HEK293 (cell line): Measurements from ENCODE around the gene RAB1B.

Experiments used
- CTCF ChIA-PET: fragments of 350-600 bp; formaldehyde crosslinking; extraction: SDS; loops from one replicate; lab custom pipeline; 2021; ENCODE audit warnings: antibody characterized with exemption; lab: Yijun Ruan, JAX
- POLR2A ChIA-PET: fragments of 300-600 bp; formaldehyde crosslinking; extraction: SDS; loops from one replicate; lab custom pipeline; 2020; ENCODE audit warnings: antibody characterized with exemption, inconsistent platforms; lab: Yijun Ruan, JAX
- H3K27ac ChIP-seq: fragments of 200-500 bp; sonication (Bioruptor generic); 2 replicates; pipeline ENCODE4 v1.5.1; 2014; ENCODE audit warnings: low read depth, low read length, control low read depth, inconsistent platforms; ENCODE audit errors: extremely low read depth
- H3K36me3 ChIP-seq, 2 experiments: fragments of 200-500 bp in 1 of 2; sonication (Bioruptor generic) in 1 of 2; 1 replicate in 1 of 2; 2 replicates in 1 of 2; pipeline ENCODE4 v1.5.1; 2014 to 2017; ENCODE audit warnings: inconsistent platforms in 2 of 2, low read length in 2 of 2; ENCODE audit not compliant: control insufficient read depth in 2 of 2, insufficient read depth in 1 of 2
- H3K4me1 ChIP-seq: fragments of 200-500 bp; sonication (Bioruptor generic); 2 replicates; pipeline ENCODE4 v1.5.1; 2014; ENCODE audit warnings: mild to moderate bottlenecking, low read length, inconsistent platforms; ENCODE audit not compliant: control insufficient read depth, insufficient read depth
- H3K4me3 ChIP-seq: 2 replicates; pipeline ENCODE4 v1.5.1; 2011; ENCODE audit warnings: low read depth, mild to moderate bottlenecking, control low read depth, low read length, moderate library complexity
- H3K9me3 ChIP-seq: fragments of 200-500 bp; sonication (Bioruptor generic); 2 replicates; pipeline ENCODE4 v1.5.1; 2014; ENCODE audit warnings: low read depth, low read length, inconsistent platforms; ENCODE audit not compliant: control insufficient read depth, insufficient read depth
- GLI2 ChIP-seq: fragments of 450-650 bp; formaldehyde crosslinking; IDR thresholded peaks from 2 replicates; pipeline ENCODE4; 2017; ENCODE audit warnings: missing biosample characterization, missing genetic modification characterization, low read depth, borderline replicate concordance
- IKZF3 ChIP-seq: fragments of 450-650 bp; IDR thresholded peaks from 2 replicates; pipeline ENCODE4 v1.5.0; 2018; ENCODE audit warnings: missing biosample characterization, mild to moderate bottlenecking, missing genetic modification characterization, moderate library complexity
- MEIS1 ChIP-seq: sonication (generic); formaldehyde crosslinking; IDR thresholded peaks from 2 replicates; pipeline ENCODE4 v1.8.1; 2022; ENCODE audit warnings: missing genetic modification reagents, mild to moderate bottlenecking, borderline replicate concordance
- SETDB1 ChIP-seq: IDR thresholded peaks from one replicate; pipeline ENCODE4 v1.6.1; 2017; ENCODE audit warnings: mild to moderate bottlenecking, low read length, moderate library complexity, mixed read lengths; ENCODE audit not compliant: insufficient read length
- TCF7L2 ChIP-seq: IDR thresholded peaks from 2 replicates; pipeline ENCODE4 v1.6.1; 2011; ENCODE audit warnings: low read depth, mild to moderate bottlenecking, inconsistent platforms, low read length, moderate library complexity, borderline replicate concordance
- ZBTB7A ChIP-seq: fragments of 450-650 bp; formaldehyde crosslinking; IDR thresholded peaks from 2 replicates; pipeline ENCODE4 v1.5.1; 2016; ENCODE audit warnings: low read depth, missing biosample characterization, missing genetic modification characterization
- ZEB2 ChIP-seq: fragments of 450-650 bp; formaldehyde crosslinking; IDR thresholded peaks from 2 replicates; pipeline ENCODE4 v1.5.1; 2016; ENCODE audit warnings: missing biosample characterization, missing genetic modification characterization
- ZNF114 ChIP-seq: fragments of 450-650 bp; formaldehyde crosslinking; IDR thresholded peaks from 2 replicates; pipeline ENCODE4 v1.5.0; 2017; ENCODE audit warnings: missing biosample characterization, missing genetic modification characterization
- ZNF19 ChIP-seq: fragments of 450-650 bp; formaldehyde crosslinking; IDR thresholded peaks from 2 replicates; pipeline ENCODE4; 2016; ENCODE audit warnings: missing biosample characterization, missing genetic modification characterization, low read depth
- ZNF2 ChIP-seq: fragments of 450-650 bp; formaldehyde crosslinking; IDR thresholded peaks from 2 replicates; pipeline ENCODE4 v1.5.1; 2016; ENCODE audit warnings: missing biosample characterization, missing genetic modification characterization
- ZNF202 ChIP-seq: fragments of 450-650 bp; formaldehyde crosslinking; IDR thresholded peaks from 2 replicates; pipeline ENCODE4 v1.5.1; 2016; ENCODE audit warnings: missing biosample characterization, missing genetic modification characterization, borderline replicate concordance
- ZNF211 ChIP-seq: fragments of 450-650 bp; formaldehyde crosslinking; IDR thresholded peaks from 2 replicates; pipeline ENCODE4 v1.5.1; 2016; ENCODE audit warnings: low read depth, missing biosample characterization, missing genetic modification characterization
- ZNF23 ChIP-seq: fragments of 450-650 bp; formaldehyde crosslinking; IDR thresholded peaks from 2 replicates; pipeline ENCODE4 v1.5.1; 2016; ENCODE audit warnings: missing biosample characterization, missing genetic modification characterization, borderline replicate concordance
- ZNF350 ChIP-seq: fragments of 450-650 bp; formaldehyde crosslinking; IDR thresholded peaks from 2 replicates; pipeline ENCODE4 v1.5.0; 2017; ENCODE audit warnings: missing biosample characterization, mild to moderate bottlenecking, missing genetic modification characterization
- ZNF585B ChIP-seq: fragments of 450-650 bp; formaldehyde crosslinking; IDR thresholded peaks from 2 replicates; pipeline ENCODE4 v1.5.1; 2016; ENCODE audit warnings: missing biosample characterization, missing genetic modification characterization
- ZNF596 ChIP-seq: fragments of 450-650 bp; IDR thresholded peaks from 2 replicates; pipeline ENCODE4 v1.5.0; 2018; ENCODE audit warnings: missing biosample characterization, mild to moderate bottlenecking, missing genetic modification characterization, moderate library complexity
- ZNF610 ChIP-seq: fragments of 450-650 bp; formaldehyde crosslinking; IDR thresholded peaks from 2 replicates; pipeline ENCODE4 v1.5.1; 2016; ENCODE audit warnings: missing biosample characterization, missing genetic modification characterization, borderline replicate concordance
- ZNF707 ChIP-seq: fragments of 450-650 bp; formaldehyde crosslinking; IDR thresholded peaks from 2 replicates; pipeline ENCODE4 v1.5.1; 2016; ENCODE audit warnings: missing biosample characterization, missing genetic modification characterization
- ZNF830 ChIP-seq: fragments of 450-650 bp; IDR thresholded peaks from 2 replicates; pipeline ENCODE4 v1.5.0; 2018; ENCODE audit warnings: missing biosample characterization, missing genetic modification characterization, low read depth, mild to moderate bottlenecking, moderate library complexity
- TF ChIP-seq, protein P1 (sequence below): fragments of 450-650 bp; formaldehyde crosslinking; IDR thresholded peaks from 2 replicates; pipeline ENCODE4 v1.5.1; 2016; ENCODE audit warnings: missing biosample characterization, missing genetic modification characterization
- TF ChIP-seq, protein P2 (sequence below): fragments of 450-650 bp; formaldehyde crosslinking; IDR thresholded peaks from 2 replicates; pipeline ENCODE4 v1.5.1; 2016; ENCODE audit warnings: missing biosample characterization, missing genetic modification characterization
- TF ChIP-seq, protein P3 (sequence below): fragments of 450-650 bp; formaldehyde crosslinking; IDR thresholded peaks from 2 replicates; pipeline ENCODE4 v1.5.1; 2016; ENCODE audit warnings: missing biosample characterization, missing genetic modification characterization, borderline replicate concordance
- TF ChIP-seq, protein P4 (sequence below): fragments of 450-650 bp; formaldehyde crosslinking; conservative IDR thresholded peaks from 2 replicates; pipeline ENCODE4 v1.5.1; 2016; ENCODE audit warnings: low read depth, missing biosample characterization, missing genetic modification characterization

RAB1B gene

DNA sequence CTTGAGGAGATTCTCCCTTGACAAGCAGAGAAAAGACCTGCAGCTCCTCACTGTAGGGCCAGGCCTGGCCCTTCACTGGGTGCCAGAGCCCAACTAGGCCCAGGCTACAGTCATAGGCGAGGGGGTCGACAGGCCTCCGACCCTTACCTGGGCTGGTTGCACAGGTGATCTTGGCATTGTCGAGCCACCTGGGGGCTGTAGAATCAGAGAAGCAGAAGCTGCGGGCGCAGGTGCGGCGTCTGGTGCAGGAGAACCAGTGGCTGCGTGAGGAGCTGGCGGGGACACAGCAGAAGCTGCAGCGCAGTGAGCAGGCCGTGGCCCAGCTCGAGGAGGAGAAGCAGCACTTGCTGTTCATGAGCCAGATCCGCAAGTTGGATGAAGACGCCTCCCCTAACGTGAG, 6.9 kb upstream of the RAB1B start:
- no peaks in the 10 kb centered on the region for H3K4me1 ChIP-seq
- ChIA-PET POLR2A (no interaction called here), CTCF (interaction anchor here (0.9 to 2.5 kb wide), 3 partner anchors 20 to 50 kb away, joined by 4 to 15 read pairs (median 4); no protein-coding TSS in a partner anchor)
- peaks cover 3 to 75% of the 10 kb centered on the region in 2 experiments; a peak in 1 of 3 replicates for H3K36me3 ChIP-seq
- no peak overlapping the region for H3K4me3 ChIP-seq
- H3K27ac ChIP-seq, result no peak overlapping the region
- no peak for TF ChIP-seq SETDB1
- no peak for TF ChIP-seq ZNF350 (tag by site-specific recombination)
- TF ChIP-seq, protein P1, sequence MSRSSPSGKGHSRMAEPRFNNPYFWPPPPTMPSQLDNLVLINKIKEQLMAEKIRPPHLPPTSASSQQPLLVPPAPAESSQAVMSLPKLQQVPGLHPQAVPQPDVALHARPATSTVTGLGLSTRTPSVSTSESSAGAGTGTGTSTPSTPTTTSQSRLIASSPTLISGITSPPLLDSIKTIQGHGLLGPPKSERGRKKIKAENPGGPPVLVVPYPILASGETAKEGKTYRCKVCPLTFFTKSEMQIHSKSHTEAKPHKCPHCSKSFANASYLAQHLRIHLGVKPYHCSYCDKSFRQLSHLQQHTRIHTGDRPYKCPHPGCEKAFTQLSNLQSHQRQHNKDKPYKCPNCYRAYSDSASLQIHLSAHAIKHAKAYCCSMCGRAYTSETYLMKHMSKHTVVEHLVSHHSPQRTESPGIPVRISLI, result no peak
- no peak for TF ChIP-seq ZBTB7A
- TF ChIP-seq, protein P2, sequence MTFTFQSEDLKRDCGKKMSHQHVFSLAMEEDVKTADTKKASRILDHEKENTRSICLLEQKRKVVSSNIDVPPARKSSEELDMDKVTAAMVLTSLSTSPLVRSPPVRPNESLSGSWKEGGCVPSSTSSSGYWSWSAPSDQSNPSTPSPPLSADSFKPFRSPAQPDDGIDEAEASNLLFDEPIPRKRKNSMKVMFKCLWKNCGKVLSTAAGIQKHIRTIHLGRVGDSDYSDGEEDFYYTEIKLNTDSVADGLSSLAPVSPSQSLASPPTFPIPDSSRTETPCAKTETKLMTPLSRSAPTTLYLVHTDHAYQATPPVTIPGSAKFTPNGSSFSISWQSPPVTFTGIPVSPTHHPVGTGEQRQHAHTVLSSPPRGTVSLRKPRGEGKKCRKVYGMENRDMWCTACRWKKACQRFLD, result no peak
- TF ChIP-seq ZNF585B (tag by site-specific recombination), result no peak
- TF ChIP-seq ZNF596 (tag by site-specific recombination), result no peak
- TF ChIP-seq ZNF202, result no peak
- no peak for TF ChIP-seq ZNF114 (tag by site-specific recombination)
- TF ChIP-seq ZNF19 (tag by site-specific recombination), result no peak
- TF ChIP-seq IKZF3 (tag by site-specific recombination), result no peak
- TF ChIP-seq, protein P3, sequence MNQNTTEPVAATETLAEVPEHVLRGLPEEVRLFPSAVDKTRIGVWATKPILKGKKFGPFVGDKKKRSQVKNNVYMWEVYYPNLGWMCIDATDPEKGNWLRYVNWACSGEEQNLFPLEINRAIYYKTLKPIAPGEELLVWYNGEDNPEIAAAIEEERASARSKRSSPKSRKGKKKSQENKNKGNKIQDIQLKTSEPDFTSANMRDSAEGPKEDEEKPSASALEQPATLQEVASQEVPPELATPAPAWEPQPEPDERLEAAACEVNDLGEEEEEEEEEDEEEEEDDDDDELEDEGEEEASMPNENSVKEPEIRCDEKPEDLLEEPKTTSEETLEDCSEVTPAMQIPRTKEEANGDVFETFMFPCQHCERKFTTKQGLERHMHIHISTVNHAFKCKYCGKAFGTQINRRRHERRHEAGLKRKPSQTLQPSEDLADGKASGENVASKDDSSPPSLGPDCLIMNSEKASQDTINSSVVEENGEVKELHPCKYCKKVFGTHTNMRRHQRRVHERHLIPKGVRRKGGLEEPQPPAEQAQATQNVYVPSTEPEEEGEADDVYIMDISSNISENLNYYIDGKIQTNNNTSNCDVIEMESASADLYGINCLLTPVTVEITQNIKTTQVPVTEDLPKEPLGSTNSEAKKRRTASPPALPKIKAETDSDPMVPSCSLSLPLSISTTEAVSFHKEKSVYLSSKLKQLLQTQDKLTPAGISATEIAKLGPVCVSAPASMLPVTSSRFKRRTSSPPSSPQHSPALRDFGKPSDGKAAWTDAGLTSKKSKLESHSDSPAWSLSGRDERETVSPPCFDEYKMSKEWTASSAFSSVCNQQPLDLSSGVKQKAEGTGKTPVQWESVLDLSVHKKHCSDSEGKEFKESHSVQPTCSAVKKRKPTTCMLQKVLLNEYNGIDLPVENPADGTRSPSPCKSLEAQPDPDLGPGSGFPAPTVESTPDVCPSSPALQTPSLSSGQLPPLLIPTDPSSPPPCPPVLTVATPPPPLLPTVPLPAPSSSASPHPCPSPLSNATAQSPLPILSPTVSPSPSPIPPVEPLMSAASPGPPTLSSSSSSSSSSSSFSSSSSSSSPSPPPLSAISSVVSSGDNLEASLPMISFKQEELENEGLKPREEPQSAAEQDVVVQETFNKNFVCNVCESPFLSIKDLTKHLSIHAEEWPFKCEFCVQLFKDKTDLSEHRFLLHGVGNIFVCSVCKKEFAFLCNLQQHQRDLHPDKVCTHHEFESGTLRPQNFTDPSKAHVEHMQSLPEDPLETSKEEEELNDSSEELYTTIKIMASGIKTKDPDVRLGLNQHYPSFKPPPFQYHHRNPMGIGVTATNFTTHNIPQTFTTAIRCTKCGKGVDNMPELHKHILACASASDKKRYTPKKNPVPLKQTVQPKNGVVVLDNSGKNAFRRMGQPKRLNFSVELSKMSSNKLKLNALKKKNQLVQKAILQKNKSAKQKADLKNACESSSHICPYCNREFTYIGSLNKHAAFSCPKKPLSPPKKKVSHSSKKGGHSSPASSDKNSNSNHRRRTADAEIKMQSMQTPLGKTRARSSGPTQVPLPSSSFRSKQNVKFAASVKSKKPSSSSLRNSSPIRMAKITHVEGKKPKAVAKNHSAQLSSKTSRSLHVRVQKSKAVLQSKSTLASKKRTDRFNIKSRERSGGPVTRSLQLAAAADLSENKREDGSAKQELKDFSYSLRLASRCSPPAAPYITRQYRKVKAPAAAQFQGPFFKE, result no peak
- no peak for TF ChIP-seq ZNF211 (tag by site-specific recombination)
- TF ChIP-seq ZEB2, result no peak
- no peaks in the 10 kb centered on the region for H3K9me3 ChIP-seq

DNA sequence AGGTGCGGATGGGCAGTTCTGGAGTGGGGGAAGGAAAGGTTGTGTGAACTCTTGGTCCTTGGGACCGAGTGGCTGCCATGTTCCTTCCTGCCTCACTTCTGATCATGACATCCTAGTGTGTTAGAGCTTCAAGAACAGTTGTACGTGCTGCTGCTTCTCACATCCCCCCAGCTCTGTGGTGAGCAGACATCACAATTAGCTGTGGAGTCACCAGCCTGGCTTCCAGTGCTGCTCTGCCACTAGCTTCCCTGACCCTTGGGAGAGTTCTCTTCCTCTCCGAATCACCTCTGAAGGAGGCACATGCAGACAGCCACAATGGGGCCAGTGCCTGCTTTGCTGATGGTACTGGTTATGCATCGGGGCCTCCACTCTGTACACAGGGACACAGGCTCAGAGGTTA, 6.2 kb upstream of the RAB1B start:
- Histone ChIP-seq H3K9me3 (no peaks in the 10 kb centered on the region), H3K4me1 (no peaks in the 10 kb centered on the region), H3K36me3 (peaks cover 3 to 79% of the 10 kb centered on the region in 2 experiments; a peak in 1 of 3 replicates), H3K27ac (no peak overlapping the region), H3K4me3 (no peak overlapping the region)
- ChIA-PET CTCF (interaction anchor here (0.7 to 2.5 kb wide), 3 partner anchors 19 to 186 kb away, joined by 3 to 15 read pairs (median 4); no protein-coding TSS in a partner anchor), POLR2A (no interaction called here)
- TF ChIP-seq, protein P4, sequence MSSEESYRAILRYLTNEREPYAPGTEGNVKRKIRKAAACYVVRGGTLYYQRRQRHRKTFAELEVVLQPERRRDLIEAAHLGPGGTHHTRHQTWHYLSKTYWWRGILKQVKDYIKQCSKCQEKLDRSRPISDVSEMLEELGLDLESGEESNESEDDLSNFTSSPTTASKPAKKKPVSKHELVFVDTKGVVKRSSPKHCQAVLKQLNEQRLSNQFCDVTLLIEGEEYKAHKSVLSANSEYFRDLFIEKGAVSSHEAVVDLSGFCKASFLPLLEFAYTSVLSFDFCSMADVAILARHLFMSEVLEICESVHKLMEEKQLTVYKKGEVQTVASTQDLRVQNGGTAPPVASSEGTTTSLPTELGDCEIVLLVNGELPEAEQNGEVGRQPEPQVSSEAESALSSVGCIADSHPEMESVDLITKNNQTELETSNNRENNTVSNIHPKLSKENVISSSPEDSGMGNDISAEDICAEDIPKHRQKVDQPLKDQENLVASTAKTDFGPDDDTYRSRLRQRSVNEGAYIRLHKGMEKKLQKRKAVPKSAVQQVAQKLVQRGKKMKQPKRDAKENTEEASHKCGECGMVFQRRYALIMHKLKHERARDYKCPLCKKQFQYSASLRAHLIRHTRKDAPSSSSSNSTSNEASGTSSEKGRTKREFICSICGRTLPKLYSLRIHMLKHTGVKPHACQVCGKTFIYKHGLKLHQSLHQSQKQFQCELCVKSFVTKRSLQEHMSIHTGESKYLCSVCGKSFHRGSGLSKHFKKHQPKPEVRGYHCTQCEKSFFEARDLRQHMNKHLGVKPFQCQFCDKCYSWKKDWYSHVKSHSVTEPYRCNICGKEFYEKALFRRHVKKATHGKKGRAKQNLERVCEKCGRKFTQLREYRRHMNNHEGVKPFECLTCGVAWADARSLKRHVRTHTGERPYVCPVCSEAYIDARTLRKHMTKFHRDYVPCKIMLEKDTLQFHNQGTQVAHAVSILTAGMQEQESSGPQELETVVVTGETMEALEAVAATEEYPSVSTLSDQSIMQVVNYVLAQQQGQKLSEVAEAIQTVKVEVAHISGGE (tag by site-specific recombination), result no peak
- TF ChIP-seq MEIS1 (CRISPR knock-in tag) (no peak), ZNF23 (no peak), ZNF707 (tag by site-specific recombination) (no peak), ZNF2 (tag by site-specific recombination) (no peak), ZNF610 (no peak), TCF7L2 (no peak), GLI2 (no peak), ZNF830 (tag by site-specific recombination) (no peak)
